HL-60/S4 (cell line): ENCODE measurements around the gene TRIM7.

Experiments
- in situ Hi-C: fragments of 300-500 bp; cut with MboI; formaldehyde crosslinking; loops from 2 replicates; pipeline ENCODE4 v1.14.3; 2022; ENCODE audit warnings: low sequenced_read_pairs

The TRIM7 gene

DNA sequence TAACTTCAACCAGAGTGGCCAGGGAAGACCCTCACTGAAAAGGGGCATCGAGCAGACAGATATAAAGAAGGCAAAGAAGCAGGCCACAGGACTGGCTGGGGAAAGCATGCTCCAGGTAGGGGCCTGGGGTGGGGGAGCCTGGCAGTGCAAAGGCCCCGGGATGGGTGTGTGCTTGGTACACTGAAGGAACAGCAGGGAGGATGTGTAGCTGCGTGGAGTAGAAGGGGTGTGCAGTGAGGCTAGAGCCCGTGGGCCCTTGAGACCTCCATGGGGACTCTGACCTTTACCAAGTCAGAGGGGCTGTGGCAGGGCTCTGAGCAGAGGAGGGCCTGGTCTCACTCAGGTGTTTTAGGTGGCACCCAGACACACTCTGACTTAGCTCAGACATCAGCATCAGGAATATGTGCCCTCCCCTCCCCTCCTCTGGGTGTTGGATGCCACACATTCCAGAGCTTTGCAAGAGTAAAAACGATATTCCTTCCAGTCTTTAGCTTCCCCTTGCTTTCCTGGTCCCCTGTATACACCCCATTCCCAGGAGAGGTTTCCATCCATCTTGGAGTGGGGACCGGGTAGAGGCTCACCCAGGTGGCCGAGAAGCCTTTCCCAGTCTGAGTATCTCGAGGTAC lies 7.6 kb downstream of the TRIM7 start:
- in situ Hi-C loops = no loop called here

DNA sequence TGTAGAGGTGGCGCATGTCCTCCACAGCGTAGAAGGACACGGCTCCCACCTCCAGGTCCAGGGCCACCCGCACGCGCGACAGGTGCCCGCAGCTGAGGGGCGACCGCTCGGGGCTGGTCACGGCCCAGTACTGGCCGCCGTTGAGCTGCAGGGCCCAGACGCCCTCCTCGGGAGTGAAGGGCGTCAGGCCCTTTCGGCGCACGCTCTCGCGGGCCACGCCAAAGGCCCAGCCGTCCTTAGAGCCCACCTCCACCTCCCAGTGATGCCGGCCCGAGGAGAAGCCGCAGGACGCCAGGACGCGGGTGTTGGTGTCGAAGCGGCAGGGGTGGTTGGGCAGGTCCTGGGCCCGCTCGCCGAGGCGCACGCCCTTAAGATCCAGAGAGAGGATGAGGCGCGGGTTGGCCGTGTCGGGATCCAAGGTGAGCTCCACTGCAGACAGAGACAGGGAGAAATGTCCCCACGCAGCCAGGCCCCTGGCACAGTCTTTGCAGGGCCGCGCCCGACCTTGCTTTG lies 9.7 kb downstream of the TRIM7 start:
- in situ Hi-C loops = no loop called here

DNA sequence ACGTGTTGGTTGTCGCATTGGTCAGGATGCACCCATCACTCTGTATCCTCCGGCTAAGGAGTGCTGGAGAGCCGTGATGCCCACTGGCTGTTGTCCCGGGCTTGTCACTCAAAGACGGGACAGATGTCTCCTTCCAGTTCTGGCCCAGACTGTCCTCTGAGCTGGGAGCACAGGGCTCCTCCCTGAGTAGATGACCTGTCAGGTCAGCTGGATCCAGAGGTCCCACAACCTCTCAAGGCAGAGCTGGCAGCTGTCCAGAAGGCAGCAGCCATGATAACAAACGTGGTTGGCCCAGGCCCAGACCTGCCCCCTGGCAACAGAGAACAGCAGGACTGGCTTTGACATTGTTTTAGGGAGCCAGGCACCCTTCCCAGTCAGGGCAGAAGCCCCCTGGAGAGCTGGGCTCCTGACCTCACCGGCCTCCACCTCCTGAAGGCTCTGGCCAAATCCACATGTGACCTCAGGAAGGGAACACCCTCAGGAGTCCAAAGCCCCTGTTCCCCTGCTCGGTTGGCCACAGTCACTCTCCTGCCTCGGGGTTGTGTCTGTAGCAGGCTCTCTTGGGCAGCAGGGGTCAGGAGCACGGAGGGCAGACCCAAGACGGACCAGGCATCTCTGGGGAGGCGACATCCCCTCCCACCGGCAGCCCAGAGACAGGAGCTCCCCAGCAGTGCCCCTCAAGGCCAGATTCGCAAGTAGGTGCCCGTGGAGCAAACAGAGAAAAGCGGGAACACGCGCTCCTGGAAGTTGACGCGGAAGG lies 10.3 kb downstream of the TRIM7 start:
- in situ Hi-C loops = no loop called here

DNA sequence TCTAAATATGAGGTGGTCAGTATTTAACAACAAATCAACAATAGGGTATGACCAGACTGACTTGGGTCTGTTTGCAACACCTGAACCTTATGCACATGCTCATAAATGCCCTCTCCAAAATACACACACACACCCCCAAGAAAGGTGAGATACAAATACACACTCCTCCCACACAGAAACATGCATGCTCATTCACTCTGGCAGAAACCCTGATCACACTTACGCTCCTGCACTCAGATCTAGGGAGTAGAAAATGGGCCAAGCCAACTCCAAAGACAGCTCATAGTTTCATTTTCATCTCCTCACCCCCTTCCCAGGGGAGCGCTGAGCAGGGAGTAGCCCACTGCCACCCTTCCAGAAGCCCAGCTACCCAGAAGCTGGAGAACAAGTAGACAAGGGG lies 11.3 kb downstream of the TRIM7 start:
- in situ Hi-C loops = no loop called here

DNA sequence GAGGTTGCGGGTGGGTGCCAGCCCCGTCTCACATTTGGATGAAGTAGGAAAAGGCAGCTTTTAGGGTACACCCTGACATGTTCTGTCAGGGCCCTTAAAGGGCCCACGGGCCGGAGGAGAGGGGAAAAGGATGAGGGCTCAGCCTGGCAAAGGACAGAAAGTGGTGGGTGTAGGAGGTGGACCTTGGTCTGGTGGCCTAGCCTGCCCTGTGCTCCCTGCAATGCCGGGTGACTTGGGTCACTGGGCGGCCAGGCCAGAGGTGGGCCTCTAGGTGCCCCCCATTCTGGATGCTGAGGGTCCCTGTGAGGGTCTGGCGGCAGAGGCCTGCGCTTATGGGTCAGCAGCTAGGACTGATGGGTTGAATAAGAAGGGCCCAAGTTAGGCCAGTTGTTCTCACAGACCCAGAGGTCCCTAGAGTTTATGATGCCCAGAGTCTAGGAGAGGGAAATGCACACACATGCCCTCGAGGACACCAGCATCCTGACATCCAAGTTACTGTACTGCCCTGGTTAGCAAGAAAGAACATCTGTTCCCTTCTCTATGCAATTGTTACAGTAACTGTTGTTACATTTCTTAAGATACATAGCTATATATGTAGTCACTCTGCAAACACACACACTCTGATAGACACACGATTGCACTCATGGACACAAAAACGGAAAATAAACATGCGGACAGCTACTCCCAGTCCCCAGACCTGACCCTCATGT lies 12.5 kb downstream of the TRIM7 start:
- in situ Hi-C loops = no loop called here

DNA sequence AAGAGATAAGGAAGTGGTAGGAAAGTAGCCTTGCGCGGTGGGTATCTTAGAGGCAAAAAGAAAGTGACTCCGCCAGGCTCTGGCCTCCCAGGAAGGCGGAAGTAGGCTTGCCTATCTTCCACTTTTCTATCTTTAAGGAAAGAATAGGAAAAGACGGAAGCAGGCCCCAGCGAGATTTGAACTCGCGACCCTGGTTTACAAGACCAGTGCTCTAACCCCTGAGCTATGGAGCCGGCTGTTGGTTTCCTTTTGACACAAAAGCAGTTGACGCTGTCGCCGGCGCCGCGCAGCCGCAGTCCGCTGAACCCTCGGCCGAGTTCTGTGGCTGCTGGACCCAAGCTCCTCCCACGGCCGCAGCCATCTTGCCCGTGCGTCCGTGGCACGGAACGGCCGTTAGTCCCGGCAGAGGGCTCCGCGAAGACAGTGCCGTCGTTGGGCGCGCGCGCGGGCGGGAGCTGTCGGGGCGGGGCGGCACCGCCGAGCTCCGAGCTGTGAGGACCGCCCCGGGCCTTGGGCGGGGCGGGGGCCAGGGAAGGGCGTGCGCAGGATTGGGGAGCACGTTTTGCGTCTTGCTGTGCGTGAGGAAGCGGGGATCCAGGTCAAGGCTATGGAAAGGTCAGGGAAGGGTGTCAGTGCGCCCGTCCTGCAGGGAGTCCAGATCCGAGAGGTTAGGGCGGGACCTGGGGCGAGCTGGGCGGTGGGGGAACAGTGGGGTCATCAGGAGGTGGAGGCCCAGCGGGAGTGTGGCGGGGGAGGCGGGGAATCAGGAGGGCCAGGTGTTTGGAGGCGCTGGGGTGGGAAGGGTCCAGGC lies 13.3 kb downstream of the TRIM7 start:
- in situ Hi-C loops = no loop called here

DNA sequence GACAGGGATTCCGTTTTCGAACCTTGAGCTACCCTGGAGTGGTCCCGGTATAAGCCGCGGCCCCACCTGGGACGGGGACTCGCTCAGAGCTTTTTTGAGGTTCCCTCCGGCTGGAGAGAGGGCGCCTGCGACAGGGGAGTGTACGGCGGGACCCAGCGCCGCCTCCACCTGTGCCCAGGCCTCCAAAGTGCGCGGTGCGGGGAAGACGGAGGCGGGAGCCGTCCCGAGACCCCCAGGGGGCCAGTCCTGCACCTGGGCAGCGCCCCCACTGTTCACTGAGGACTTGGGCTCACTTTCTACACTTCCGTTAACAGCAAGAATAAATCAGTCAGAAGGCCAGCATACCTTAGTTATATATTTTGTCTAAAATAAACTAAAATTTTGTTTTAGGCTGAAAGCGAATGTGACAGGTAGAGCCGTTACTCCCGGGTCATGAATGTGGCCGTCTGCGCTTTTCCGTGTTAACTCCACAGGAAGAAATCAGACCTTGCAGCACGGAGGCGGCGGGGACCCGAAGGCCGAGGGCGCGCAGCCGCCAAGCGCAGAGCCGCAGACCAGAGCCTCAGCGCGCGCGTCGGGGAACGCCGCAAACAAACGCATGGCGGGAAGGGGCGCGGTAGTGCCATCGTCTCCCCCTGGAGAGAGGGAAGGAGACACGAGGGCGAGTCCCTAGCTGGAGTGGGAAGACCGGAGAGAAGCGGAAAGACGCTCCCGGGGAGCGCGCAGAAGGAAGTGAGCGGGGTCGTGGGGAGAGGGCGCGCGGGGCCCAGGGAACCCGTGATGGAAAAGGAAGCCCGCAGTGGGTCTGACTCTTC lies 14.1 kb downstream of the TRIM7 start:
- in situ Hi-C loops = no loop called here

DNA sequence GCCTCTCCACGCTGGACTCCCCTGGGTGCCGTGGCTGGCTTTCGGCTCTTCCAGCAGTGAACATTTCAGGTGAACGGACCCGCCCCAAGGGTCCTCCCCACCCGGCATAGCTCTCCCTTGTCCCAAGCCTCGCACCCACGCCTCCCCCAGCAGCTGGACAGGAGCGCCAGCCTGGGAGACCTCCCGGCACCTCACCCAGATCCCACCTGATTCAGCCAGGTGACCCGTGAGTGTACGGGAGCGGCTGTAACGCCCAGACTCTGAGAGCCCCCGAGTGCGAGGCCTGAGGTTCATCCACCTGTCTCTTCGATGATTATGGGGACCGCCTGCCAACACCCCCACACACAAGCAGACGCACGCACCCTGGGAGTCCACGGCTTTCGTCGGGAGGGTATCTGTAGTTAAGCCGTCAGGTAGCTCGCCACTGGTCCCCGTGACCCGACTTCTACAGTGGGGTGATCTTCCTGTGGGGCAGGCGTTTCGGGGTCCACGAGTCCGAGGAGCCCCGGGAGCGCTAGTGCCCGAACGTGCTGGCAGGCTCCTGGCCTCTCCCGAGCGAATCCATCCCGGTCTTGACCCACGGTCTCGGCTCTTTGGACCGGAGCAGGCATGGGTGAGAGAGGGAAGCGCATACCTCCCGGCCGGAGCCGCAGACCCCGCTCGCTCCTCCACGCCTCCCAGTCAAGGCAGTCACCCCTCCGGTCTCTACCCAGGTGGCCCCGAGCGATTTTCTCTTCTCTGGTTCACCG lies 14.9 kb downstream of the TRIM7 start:
- in situ Hi-C loops = loop anchor here (5.0 kb wide), 1 partner anchor 32 kb away; the partner anchor contains the start of gene TRIM41

DNA sequence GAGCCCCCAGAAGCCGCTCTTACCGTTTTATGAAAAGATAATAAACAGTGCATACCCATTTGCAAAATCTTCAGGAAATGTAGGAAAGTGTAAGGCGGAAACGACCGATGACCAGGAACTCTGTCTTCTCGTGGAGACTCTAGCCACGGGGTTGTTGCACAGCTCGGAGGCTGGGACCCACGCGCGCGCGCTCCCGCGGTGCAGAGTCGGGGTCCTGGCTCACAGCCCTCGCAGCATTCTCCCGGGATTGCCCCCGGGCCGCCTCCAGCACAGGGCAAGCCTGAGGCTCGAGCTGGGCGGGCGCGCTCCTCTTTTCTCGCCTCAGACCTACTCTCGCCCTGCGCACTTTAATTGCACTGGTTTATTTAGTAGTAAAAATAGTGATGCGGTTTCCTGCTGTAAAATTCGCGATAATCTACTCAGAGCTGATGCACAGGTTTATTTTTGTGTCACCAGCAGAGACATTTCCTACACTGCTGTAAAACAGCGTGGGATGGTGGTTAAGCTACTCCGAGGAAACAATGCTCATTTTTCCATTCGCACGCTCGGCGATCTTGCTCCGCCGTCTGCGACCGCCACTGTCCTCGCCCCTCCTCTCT lies 15.5 kb downstream of the TRIM7 start:
- in situ Hi-C loops = loop anchor here (5.0 kb wide), 1 partner anchor 33 kb away; the partner anchor contains the start of gene TRIM41

DNA sequence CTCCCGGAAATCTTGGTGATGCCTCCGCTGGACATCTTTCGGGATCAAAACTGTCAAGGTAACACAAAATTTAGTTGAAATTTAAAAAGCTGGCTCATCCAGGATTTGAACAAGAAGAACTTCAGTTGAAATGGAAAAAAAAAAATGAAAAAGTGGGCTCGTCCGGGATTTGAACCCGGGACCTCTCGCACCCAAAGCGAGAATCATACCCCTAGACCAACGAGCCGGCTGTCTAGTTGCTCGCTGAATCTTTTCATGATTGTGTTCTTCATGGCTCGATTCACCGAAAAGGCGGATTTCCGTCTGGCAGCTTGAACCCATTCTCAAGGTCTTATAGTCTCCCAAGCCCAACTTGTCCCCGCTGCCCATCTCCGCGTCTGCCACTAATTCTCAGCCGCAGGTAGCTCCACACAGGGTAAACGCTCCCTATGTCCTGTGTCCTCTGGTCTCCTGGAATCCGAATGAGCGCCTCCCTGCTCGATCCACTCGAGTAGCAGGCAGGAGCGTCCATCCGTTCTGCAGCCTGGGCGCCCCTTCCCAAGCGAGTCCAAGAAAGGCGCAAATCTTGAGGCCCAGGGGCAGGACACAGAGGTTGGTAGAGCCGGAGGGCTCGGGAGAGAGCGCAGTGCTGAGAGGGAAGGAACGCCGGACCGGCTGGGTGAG lies 16.2 kb downstream of the TRIM7 start:
- in situ Hi-C loops = loop anchor here (5.0 kb wide), 1 partner anchor 33 kb away; the partner anchor contains the start of gene TRIM41

DNA sequence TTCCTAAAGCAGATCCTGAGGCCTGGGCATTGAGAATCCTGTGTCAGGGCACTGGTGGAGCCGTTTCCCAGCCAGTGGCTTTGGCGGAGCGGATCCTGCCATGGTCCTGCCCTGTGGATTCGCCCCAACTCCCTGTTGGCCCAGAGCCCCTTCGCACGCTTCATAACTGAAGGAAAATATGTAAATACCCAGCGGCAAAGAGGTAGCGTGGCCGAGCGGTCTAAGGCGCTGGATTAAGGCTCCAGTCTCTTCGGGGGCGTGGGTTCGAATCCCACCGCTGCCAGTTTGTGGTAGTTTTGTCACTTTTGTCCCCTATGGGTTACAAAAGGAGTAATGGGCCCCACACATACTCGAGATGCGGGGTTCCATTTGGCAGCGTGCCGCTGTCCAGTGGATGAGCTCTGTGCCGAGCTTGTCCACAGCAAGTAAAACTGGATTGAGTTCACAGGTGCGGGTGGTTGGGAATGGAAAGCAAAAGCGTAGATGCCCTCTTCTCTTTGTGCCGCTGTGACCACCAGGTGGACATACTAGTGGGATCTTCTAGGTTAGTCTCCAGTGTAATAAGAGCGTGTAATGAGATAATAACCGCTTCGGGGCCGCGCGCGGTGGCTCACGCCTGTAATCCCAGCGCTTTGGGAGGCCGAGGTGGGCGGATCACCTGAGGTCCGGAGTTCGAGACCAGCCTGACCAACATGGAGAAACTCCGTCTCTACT lies 17.3 kb downstream of the TRIM7 start:
- in situ Hi-C loops = loop anchor here (5.0 kb wide), 1 partner anchor 35 kb away; the partner anchor contains the start of gene TRIM41

DNA sequence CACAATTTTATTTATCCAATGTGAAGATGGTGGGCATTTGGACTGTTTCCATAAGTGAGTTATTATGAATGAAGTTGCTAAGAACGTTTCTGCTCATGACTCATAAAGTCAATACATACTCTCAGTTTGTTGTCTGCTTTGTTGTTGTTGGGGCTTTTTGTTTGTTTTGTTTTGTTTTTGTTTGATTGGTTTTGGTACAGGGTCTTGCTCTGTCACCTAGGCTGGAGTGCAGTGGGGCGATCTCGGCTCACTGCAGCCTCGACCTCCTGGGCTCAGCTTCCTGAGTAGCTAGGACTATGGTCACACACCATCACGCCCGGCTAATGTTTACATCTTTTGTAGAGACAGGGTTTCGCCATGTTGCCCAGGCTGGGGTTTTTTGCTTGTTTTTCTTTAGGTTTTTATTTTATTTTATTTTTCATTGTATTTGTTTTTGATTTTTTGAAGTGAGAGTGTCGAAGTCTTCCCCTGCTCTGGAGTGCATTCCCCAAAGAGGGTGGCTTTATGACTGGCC lies 18.0 kb downstream of the TRIM7 start:
- in situ Hi-C loops = loop anchor here (5.0 kb wide), 1 partner anchor 35 kb away; the partner anchor contains the start of gene TRIM41

DNA sequence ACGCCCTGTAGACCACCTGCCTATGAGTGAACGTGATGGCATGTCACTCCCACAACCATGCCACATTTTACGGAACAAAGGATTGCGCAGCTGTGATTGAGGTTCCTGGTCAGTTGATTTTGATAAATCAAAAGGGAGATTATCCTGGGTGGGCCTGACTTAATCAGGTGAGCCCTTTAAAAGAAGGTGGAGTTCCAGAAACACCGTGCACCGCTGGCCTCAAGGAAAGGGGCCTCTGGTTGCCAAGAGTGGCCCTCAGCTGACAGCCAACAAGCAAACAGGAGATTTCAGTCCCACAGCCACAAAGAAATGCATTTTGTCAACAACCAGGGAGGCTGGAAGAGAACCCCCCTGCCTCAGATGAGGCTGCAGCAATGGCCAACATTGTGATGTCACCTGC lies 19.0 kb downstream of the TRIM7 start:
- in situ Hi-C loops = loop anchor here (5.0 kb wide), 1 partner anchor 36 kb away; the partner anchor contains the start of gene TRIM41

DNA sequence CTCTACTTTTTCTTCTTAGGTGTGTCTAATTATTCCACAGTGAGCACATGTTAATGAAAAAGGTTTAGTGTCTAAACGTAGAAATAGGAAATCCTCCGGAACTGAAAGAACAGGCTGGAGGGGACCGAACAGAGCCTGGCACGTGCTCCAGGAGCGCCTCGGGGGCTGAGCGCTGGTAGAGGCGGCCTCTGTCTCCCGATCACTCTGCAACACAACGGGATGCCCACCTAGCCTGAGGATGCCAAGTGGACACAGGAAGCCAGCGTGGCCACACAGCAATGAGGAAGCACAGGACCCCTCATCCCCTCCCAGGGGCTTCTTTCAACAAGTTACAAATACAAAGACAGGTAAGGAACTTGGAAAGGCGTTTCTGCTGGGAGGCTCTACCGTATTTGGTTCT lies 19.4 kb downstream of the TRIM7 start:
- in situ Hi-C loops = loop anchor here (5.0 kb wide), 1 partner anchor 37 kb away; the partner anchor contains the start of gene TRIM41

DNA sequence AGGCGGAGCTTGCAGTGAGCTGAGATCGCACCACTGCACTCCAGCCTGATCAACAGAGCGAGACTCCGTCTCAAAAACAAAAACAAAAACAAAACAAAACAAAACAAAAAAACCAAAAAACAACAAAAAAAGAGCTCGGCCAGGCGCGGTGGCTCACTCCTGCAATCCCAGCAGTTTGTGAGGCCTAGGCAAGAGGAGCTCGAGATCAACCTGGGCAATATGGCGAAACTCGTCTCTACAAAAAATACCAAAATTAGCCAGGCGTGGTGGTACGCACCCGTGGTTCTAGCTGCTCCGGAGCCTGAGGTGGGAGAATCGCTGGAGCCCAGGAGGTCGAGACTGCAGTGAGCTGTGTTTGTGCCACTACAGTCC lies 20.2 kb downstream of the TRIM7 start:
- in situ Hi-C loops = loop anchor here (5.0 kb wide), 1 partner anchor 37 kb away; the partner anchor contains the start of gene TRIM41

DNA sequence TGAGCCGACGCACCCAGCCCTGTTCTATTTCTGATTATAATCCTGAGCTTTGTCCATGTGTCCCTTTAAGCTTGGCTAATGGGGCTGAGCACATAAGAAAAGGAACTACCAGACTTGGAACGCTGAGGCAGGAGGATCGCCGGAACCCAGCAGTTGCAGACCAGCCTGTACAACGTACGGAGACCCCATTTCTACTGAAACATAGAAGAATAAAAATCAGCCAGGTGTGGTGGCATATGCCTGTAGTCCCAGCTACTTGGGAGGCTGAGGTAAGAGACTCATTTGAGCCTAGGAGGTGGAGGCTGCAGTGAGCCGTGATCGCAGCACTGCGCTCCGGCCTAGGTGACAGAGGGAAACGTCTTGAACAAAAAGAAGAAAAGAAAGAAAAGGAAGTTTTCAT lies 22.3 kb downstream of the TRIM7 start:
- in situ Hi-C loops = no loop called here
